GM12873 (cell line): ENCODE results near the gene SPSB3.

Experiments
- CTCF ChIP-seq: IDR thresholded peaks from 2 replicates; pipeline ENCODE4 v1.5.1; 2012; ENCODE audit warnings: low read depth, mild to moderate bottlenecking, moderate library complexity, low read length, control low read depth; ENCODE audit not compliant: insufficient read depth; ENCODE audit errors: missing control alignments

Gene SPSB3

DNA sequence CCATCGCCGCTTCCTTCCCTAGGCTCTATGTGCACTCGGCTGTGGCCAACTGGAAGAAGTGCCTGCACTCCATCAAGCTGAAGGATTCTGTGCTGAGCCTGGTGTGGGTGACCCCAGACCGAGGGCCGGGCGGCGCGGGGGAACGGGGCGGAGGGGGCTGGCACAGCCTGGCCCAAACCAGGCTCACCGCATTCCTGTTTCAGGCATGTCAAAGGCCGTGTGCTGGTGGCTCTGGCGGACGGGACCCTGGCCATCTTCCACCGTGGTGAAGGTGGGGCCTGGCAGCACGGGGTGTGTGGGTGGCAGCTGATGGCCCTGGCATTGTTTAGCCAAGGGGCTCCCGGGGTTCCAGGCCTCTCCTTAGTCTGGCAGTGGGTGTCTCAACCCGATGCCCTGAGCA is 15.7 kb downstream of the SPSB3 start:
- TF ChIP-seq CTCF = no peak

DNA sequence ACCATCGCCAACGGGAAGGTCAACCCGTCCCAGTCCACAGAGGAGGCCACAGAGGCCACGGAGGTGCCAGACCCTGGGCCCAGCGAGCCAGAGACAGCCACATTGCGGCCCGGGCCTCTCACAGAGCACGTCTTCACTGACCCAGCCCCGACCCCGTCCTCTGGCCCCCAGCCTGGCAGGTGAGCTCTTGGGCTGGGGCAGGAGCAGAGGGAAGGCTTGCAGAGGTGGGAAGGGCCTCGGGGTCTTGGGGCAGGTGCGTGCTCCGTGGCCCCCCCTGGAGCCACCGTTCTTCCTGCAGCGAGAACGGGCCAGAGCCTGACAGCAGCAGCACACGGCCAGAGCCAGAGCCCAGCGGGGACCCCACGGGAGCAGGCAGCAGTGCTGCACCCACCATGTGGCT is 16.1 kb downstream of the SPSB3 start:
- no peak for TF ChIP-seq CTCF

GRCh38 chr16:1765826-1766225 is 16.5 kb downstream of the SPSB3 start:
- TF ChIP-seq CTCF = no peak

GRCh38 chr16:1764971-1765370 is 17.4 kb downstream of the SPSB3 start:
- no peak for TF ChIP-seq CTCF

DNA sequence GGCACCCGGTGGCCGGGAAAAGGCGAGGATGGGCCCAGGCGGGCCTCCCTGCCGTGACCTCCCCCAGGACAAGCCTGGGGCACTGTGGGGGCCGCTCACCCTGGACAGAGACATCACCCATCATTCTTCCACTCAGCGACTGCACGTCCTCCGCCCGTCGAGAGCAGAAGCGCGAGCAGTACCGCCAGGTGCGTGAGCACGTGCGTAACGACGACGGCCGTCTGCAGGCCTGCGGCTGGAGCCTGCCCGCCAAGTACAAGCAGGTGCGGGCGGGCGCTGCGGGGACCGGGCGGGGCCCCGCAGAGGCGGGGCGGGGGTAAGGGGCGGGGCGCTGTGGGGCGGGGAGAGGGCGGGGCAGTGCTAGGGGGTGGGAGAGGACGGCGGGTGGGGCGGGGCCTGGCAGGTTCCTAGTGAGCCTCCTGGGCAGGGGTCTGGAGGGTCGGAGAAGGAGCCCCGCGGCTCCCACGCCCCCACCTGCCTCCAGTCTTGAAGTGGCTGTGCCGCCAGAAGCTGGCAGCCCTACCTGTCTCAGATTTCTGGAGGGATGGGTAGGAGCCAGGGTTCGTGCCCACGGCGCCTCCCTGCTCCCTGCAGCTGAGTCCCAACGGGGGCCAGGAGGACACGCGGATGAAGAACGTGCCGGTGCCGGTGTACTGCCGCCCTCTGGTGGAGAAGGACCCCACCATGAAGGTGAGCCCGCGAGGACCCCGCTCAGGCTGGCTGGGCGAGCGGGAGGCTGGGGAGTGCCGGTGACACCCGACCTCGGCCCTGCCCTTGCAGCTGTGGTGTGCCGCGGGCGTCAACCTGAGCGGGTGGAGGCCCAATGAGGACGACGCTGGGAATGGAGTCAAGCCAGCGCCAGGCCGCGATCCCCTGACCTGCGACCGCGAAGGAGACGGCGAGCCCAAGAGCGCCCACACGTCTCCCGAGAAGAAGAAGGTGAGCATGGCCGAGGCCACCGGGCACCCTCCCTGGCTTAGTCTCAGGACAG is 18.6 kb downstream of the SPSB3 start:
- no peak for TF ChIP-seq CTCF

DNA sequence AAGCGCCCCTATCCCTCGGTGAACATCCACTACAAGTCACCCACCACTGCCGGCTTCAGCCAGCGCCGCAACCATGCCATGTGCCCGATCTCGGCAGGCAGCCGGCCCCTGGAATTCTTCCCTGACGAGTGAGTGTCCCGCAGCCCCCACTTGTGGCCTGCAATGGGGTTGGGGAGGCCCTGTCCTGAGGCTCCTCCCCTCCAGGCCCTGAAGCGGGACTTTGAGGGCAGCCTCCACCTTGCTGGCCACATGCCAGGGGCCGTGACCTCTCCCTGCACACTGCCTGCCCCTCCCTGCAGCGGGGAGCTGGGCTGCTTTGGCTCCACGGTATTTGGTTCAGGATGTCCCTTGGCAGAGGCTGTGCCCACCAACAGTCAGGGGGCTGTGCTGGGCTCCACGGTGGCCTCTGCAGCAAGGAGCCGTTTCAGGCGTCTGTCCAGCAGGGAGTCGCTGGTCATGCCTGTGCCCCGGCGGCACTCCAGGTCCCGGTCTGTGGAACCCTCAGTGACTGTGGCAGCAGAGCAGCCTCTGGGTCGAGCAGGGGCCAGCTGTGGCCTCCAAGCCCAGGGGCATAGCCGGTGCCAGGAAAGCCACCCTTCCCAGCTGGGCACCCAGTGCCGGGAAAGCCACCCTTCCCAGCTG is 19.4 kb downstream of the SPSB3 start:
- no peak for TF ChIP-seq CTCF

DNA sequence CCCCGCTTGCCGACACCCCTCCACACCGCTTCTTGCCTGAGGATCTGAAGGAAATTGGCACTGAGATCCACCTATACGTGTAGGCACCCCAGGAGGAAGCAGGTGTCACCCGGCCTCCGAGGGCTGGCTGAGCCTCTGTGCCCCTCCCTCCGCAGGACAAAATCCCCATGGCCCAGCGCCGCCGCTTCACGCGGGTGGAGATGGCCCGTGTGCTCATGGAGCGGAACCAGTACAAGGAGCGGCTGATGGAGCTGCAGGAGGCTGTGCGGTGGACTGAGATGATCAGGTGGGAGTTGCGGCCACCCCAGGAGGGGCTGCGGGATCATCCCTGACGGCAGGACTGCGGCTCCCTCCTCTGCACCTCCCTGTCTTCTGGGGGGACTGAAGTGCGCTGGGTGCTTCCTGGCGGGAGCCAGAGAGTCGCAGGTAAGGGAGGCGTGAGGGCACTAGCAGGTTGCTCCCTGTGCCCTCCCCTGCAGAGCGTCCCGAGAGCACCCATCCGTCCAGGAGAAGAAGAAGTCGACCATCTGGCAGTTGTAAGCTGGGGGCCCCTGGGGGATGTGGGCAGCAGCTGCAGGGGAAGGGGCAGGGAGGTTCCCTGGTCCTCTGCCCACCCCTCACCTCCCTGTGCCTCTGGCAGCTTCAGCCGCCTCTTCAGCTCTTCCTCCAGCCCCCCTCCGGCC is 20.0 kb downstream of the SPSB3 start:
- no peak for TF ChIP-seq CTCF
